ENCODE measurements around the gene ANKRD9. TPM values are rescaled to one million over a fixed set of nuclear protein-coding genes. Genes with fewer than 3 reads are reported as not detected.
A peak's percentile ranks its signal among the peaks of the same experiment; 100 is the strongest.
"Not testable (repeated sequence)": the region's sequence is repeated elsewhere in the genome, so short reads cannot be mapped to it uniquely, and the experiment has no call there.

The ANKRD9 gene
- total RNA-seq, 3 donors from 2014 or later: 6.7 to 11.0 (median 8.7) TPM

GRCh38 chr14:102541771-102542170 is 32.2 kb upstream of the ANKRD9 start:
- DNase-seq (no peak), ATAC-seq (no peak)
- H3K4me3 Mint-ChIP-seq: no peak overlapping the region
- H3K4me1 Mint-ChIP-seq (ENCODE audit: low read depth): no peaks in the 10 kb centered on the region
- H3K9me3 Mint-ChIP-seq: no peaks in the 10 kb centered on the region
- H3K36me3 Mint-ChIP-seq (ENCODE audit: insufficient read depth): no peaks in the 10 kb centered on the region
- peaks cover 23% of the 10 kb centered on the region for H3K27me3 Mint-ChIP-seq (ENCODE audit: low read depth)

- not testable (repeated sequence) for DNase-seq; ATAC-seq; H3K4me3 Mint-ChIP-seq; H3K9me3 Mint-ChIP-seq; H3K36me3 Mint-ChIP-seq (ENCODE audit: insufficient read depth); H3K4me1 Mint-ChIP-seq (ENCODE audit: low read depth)
- H3K27me3 Mint-ChIP-seq (ENCODE audit: low read depth): peaks cover 18% of the 10 kb centered on the region
Measured at GRCh38 chr14:102541029-102541491, 31.5 kb upstream of the ANKRD9 start.

- Mint-ChIP-seq H3K27me3 (ENCODE audit: low read depth) (peaks cover 12% of the 10 kb centered on the region), H3K4me3 (no peak overlapping the region), H3K4me1 (ENCODE audit: low read depth) (no peaks in the 10 kb centered on the region), H3K36me3 (ENCODE audit: insufficient read depth) (no peaks in the 10 kb centered on the region), H3K9me3 (no peaks in the 10 kb centered on the region)
- no peak for ATAC-seq
- DNase-seq: no peak
Measured at GRCh38 chr14:102540315-102541028, 30.9 kb upstream of the ANKRD9 start.

GRCh38 chr14:102539544-102540314 is 30.2 kb upstream of the ANKRD9 start:
- H3K36me3 Mint-ChIP-seq (ENCODE audit: insufficient read depth): no peaks in the 10 kb centered on the region
- no peak overlapping the region for H3K4me3 Mint-ChIP-seq
- H3K27me3 Mint-ChIP-seq (ENCODE audit: low read depth): peaks cover 8% of the 10 kb centered on the region
- DNase-seq: no peak
- no peak for ATAC-seq
- no peaks in the 10 kb centered on the region for H3K9me3 Mint-ChIP-seq
- no peaks in the 10 kb centered on the region for H3K4me1 Mint-ChIP-seq (ENCODE audit: low read depth)

GRCh38 chr14:102538602-102539543 is 29.3 kb upstream of the ANKRD9 start:
- Mint-ChIP-seq H3K4me3 (no peak overlapping the region), H3K27me3 (ENCODE audit: low read depth) (peaks cover 4% of the 10 kb centered on the region), H3K9me3 (no peaks in the 10 kb centered on the region), H3K36me3 (ENCODE audit: insufficient read depth) (no peaks in the 10 kb centered on the region), H3K4me1 (ENCODE audit: low read depth) (no peaks in the 10 kb centered on the region)
- DNase-seq (no peak), ATAC-seq (no peak)

GRCh38 chr14:102537981-102538601 is 28.5 kb upstream of the ANKRD9 start:
- ATAC-seq: no peak
- H3K4me1 Mint-ChIP-seq (ENCODE audit: low read depth): no peaks in the 10 kb centered on the region
- DNase-seq: no peak
- H3K4me3 Mint-ChIP-seq: no peak overlapping the region
- no peaks in the 10 kb centered on the region for H3K9me3 Mint-ChIP-seq
- H3K27me3 Mint-ChIP-seq (ENCODE audit: low read depth): peaks cover 3% of the 10 kb centered on the region
- H3K36me3 Mint-ChIP-seq (ENCODE audit: insufficient read depth): no peaks in the 10 kb centered on the region

DNA sequence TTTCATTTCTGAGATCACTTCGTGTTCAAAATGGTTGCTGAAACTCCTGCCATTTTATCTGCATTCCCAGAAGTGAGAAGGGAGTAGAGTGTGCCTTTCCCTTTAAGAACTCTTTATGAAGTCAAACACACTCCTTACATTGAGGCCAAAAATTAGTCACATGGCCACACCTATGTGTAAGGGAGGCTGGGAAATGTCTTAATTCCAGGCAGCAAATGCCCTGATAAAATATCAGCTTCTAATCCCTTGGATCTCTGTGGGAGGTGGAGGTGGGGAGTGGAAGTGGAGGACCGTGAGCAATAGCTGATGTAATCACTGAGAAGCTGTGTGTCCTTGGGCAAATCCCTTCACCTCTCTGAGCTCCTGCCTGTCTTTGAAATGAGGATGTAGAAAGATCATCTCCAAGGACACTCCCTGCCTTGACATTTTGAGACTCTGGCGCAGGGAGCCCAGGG is 22.7 kb upstream of the ANKRD9 start:
- no peak for ATAC-seq
- peaks cover 4% of the 10 kb centered on the region for H3K4me1 Mint-ChIP-seq (ENCODE audit: low read depth)
- DNase-seq: no peak
- no peaks in the 10 kb centered on the region for H3K27me3 Mint-ChIP-seq (ENCODE audit: low read depth)
- H3K4me3 Mint-ChIP-seq: no peak overlapping the region
- no peaks in the 10 kb centered on the region for H3K9me3 Mint-ChIP-seq
- H3K36me3 Mint-ChIP-seq (ENCODE audit: insufficient read depth): no peaks in the 10 kb centered on the region

DNA sequence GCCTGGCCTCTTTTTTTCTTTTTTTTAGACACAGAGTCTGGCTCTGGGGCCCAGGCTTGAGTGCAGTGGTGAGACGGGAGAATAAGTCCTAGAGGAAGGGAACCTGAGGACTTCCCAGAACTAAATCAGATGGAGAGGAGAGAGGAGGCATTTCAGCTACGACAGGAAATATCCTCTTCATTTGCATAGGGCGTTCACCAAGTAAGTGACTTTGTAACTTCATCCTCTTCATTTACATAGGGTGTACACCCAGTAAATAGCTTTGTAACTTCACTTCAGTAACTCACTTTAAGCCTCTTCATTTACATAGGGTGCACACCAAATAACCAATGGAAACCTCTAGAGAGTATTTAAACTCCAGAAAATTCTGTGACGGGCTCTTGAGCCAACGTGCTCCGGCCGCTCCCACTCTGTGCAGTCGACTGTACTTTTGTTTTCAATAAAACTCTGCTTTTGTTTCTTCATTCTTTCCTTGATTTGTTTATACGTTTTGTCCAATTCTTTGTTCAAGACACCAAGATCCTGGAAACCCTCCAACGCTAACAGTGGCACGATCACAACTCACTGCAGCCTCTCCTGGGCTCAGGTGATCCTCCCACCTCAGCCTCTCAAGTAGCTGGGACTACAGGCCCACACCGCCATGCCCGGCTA is 21.4 kb upstream of the ANKRD9 start:
- Mint-ChIP-seq H3K4me3 (no peak overlapping the region), H3K36me3 (ENCODE audit: insufficient read depth) (no peaks in the 10 kb centered on the region), H3K9me3 (no peaks in the 10 kb centered on the region), H3K27me3 (ENCODE audit: low read depth) (no peaks in the 10 kb centered on the region), H3K4me1 (ENCODE audit: low read depth) (peaks cover 4% of the 10 kb centered on the region)
- no peak for ATAC-seq
- no peak for DNase-seq

GRCh38 chr14:102528431-102529170 is 19.0 kb upstream of the ANKRD9 start:
- Mint-ChIP-seq H3K9me3 (no peaks in the 10 kb centered on the region), H3K27me3 (ENCODE audit: low read depth) (no peaks in the 10 kb centered on the region), H3K4me3 (no peak overlapping the region), H3K36me3 (ENCODE audit: insufficient read depth) (no peaks in the 10 kb centered on the region), H3K4me1 (ENCODE audit: low read depth) (peaks cover 24% of the 10 kb centered on the region)
- ATAC-seq (no peak), DNase-seq (no peak)

GRCh38 chr14:102525929-102526497 is 16.4 kb upstream of the ANKRD9 start:
- Mint-ChIP-seq H3K9me3 (no peaks in the 10 kb centered on the region), H3K27me3 (ENCODE audit: low read depth) (no peaks in the 10 kb centered on the region), H3K4me3 (no peak overlapping the region), H3K4me1 (ENCODE audit: low read depth) (peaks cover 28% of the 10 kb centered on the region), H3K36me3 (ENCODE audit: insufficient read depth) (no peaks in the 10 kb centered on the region)
- no peak for DNase-seq
- no peak for ATAC-seq

DNA sequence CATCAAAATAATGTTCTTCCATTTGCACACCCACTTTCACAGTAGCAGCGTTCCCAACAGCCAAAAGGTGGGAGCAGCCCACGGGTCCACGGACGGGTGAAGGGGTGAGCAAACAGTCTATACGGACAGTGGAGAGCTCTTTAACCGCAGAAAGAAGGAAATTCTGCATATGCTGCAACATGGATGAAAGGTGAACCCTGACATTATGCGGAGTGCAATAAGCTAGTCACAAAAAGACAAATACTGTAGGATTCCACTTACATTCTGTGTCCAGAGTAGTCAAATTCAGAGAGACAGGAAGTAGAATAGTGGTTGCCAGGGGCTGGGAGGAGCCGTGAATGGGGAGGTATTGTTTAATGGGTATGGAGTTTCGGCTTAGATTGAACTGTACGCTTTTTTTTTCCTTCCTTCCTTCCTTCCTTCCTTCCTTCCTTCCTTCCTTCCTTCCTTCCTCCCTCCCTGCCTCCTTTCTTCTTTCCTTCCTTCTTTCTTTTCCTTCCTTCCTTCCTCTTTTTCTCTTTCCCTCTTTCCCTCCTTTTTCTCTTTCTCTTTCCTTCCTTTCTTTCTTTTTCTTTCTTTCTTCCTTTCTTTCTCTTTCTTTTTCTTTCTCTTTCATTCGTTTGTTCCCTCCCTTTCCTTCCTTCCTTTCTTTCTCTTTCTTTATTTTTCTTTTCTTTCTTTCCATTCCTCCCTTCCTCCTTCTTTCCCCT is 15.8 kb upstream of the ANKRD9 start:
- Mint-ChIP-seq H3K4me1 (ENCODE audit: low read depth) (peaks cover 27% of the 10 kb centered on the region), H3K9me3 (no peaks in the 10 kb centered on the region), H3K4me3 (peak overlapping the region; percentile 70), H3K36me3 (ENCODE audit: insufficient read depth) (no peaks in the 10 kb centered on the region), H3K27me3 (ENCODE audit: low read depth) (no peaks in the 10 kb centered on the region)
- ATAC-seq (peak; percentile 16 to 19), DNase-seq (no peak)

GRCh38 chr14:102524451-102525218 is 15.1 kb upstream of the ANKRD9 start:
- Mint-ChIP-seq H3K9me3 (no peaks in the 10 kb centered on the region), H3K4me1 (ENCODE audit: low read depth) (peaks cover 27% of the 10 kb centered on the region), H3K27me3 (ENCODE audit: low read depth) (no peaks in the 10 kb centered on the region), H3K36me3 (ENCODE audit: insufficient read depth) (no peaks in the 10 kb centered on the region), H3K4me3 (peak overlapping the region; percentile 70)
- ATAC-seq: peak; percentile 96 to 97
- DNase-seq: peak; percentile 91
